GM12878 (cell line): ENCODE results near the gene PHLPP1. TPM values are rescaled to one million over a fixed set of nuclear protein-coding genes. Genes with fewer than 3 reads are reported as not detected.

Experiments used
- DPF2 ChIP-seq: fragments of 450-650 bp; IDR thresholded peaks from 2 replicates; pipeline ENCODE4 v1.6.1; 2017; ENCODE audit warnings: mild to moderate bottlenecking
- HCFC1 ChIP-seq: fragments of 150-350 bp; IDR thresholded peaks from 2 replicates; pipeline ENCODE4 v1.6.1; 2014; ENCODE audit warnings: low read length
- IKZF2 ChIP-seq, 2 experiments: fragments of 450-650 bp; IDR thresholded peaks; 2 replicates each; pipeline ENCODE4 v1.6.1; 2017; ENCODE audit warnings: mild to moderate bottlenecking in 2 of 2, moderate library complexity in 2 of 2
- NFYA ChIP-seq: IDR thresholded peaks from 2 replicates; pipeline ENCODE4 v1.6.1; 2011; ENCODE audit warnings: low read depth, mild to moderate bottlenecking, low read length, improper control_type of control experiment, borderline replicate concordance
- NR2C2 ChIP-seq: IDR thresholded peaks from 2 replicates; pipeline ENCODE4 v1.6.1; 2011; ENCODE audit warnings: borderline replicate concordance, low read depth; ENCODE audit not compliant: control insufficient read depth, insufficient read length
- RAD21 ChIP-seq: IDR thresholded peaks from 2 replicates; pipeline ENCODE4 v1.6.1; 2011; ENCODE audit warnings: mild to moderate bottlenecking, low read depth, low read length, moderate library complexity; ENCODE audit not compliant: insufficient read depth
- ZSCAN29 ChIP-seq: fragments of 450-650 bp; IDR thresholded peaks from 2 replicates; pipeline ENCODE4 v1.6.1; 2017; ENCODE audit warnings: mild to moderate bottlenecking, moderate library complexity
- polyA plus RNA-seq, 11 experiments: library from polyadenylated mRNA; depleted of rRNA in 4 of 11; unstranded in 6 of 11; stranded (reverse) in 5 of 11; fragments of >200 nt; fragmentation: Nextera tagmentation in 4 of 11; fragmentation: Illumina TruSeq in 1 of 11; extraction: Ambion mirVana in 4 of 11; extraction: Trizol in 1 of 11; gene quantifications; 1 replicate in 1 of 11; 2 replicates in 10 of 11; pipeline versions ENCODE4 v1.2.1 to v1.2.3, GENCODE V29; 2011 to 2016; ENCODE audit warnings: inconsistent platforms in 2 of 11, missing spikeins in 2 of 11, low read depth in 1 of 11
- total RNA-seq, 4 experiments: library from RNA; depleted of rRNA in 3 of 4; stranded (reverse); fragments of >200 nt in 3 of 4; fragmentation: Illumina TruSeq in 1 of 4; extraction: Trizol in 1 of 4; gene quantifications; 2 replicates each; pipeline versions ENCODE4 v1.2.1 to v1.2.3, GENCODE V29; 2013 to 2021
- TF ChIP-seq, protein P1 (sequence below): IDR thresholded peaks from 2 replicates; pipeline ENCODE4 v1.6.1; 2012; ENCODE audit warnings: mild to moderate bottlenecking, low read depth, low read length

The PHLPP1 gene
- total and polyA plus RNA-seq, 10 of the 15 experiments (the other 5 are each of a cell fraction or from before 2014, with no cell fraction given): 0.42 to 7.0 (median 1.9) TPM

DNA sequence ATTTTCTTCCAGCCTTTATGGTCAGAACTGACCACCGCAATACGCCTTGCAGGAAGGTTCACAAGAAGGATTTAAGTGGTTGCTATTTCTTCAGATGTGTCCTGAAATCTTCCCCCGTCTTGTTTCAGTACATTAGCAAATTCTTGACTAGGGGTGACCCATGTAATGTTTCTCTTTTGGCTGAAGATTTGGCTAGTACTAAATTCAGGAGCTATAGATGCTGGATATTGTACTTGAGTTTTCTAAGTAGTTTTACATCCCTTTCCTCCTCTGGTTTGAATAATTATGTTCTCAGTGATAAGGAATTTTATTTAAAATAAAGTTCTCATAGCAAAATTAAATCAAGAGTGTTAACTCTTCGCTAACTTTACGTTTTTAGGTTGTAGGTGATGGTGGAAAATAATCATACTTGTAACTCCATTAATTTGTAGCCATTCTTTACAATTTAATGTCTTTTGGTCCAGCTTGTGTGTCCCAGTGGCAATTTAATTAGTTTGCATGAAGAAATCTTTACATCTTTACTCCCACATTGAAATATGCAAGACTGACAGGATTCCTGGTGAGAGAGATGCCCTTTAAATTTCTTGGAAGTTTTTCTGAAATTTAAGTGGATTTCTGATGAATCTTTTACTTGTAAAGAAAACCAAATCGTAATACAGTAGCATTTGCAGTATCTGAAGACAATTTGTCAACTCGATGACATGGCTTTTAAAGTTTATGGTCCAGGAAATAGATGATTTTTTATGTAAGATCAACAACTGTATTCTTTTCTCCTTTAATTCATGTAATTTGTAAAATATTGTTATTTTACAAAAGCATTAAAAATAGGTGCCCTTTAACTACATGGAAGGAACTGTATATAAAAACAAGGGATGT lies 2.8 kb downstream of the PHLPP1 start (continued):
- TF ChIP-seq IKZF2 (IDR thresholded peaks at IDR 0.05) (no peak), HCFC1 (no peak), NFYA (no peak), DPF2 (no peak), ZSCAN29 (no peak), NR2C2 (no peak), RAD21 (no peak)
- TF ChIP-seq, protein P1, sequence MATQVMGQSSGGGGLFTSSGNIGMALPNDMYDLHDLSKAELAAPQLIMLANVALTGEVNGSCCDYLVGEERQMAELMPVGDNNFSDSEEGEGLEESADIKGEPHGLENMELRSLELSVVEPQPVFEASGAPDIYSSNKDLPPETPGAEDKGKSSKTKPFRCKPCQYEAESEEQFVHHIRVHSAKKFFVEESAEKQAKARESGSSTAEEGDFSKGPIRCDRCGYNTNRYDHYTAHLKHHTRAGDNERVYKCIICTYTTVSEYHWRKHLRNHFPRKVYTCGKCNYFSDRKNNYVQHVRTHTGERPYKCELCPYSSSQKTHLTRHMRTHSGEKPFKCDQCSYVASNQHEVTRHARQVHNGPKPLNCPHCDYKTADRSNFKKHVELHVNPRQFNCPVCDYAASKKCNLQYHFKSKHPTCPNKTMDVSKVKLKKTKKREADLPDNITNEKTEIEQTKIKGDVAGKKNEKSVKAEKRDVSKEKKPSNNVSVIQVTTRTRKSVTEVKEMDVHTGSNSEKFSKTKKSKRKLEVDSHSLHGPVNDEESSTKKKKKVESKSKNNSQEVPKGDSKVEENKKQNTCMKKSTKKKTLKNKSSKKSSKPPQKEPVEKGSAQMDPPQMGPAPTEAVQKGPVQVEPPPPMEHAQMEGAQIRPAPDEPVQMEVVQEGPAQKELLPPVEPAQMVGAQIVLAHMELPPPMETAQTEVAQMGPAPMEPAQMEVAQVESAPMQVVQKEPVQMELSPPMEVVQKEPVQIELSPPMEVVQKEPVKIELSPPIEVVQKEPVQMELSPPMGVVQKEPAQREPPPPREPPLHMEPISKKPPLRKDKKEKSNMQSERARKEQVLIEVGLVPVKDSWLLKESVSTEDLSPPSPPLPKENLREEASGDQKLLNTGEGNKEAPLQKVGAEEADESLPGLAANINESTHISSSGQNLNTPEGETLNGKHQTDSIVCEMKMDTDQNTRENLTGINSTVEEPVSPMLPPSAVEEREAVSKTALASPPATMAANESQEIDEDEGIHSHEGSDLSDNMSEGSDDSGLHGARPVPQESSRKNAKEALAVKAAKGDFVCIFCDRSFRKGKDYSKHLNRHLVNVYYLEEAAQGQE: no peak
- TF ChIP-seq, all 136 proteins: peak for 0
